Osteocyte (in vitro differentiated cells): ENCODE measurements around the gene CWC27. TPM values are rescaled to one million over a fixed set of nuclear protein-coding genes. Genes with fewer than 3 reads are reported as not detected.

Experiments used
- DNase-seq: peaks from one replicate; pipeline ENCODE4 v3.0.0; 2021; ENCODE audit warnings: mixed read lengths; ENCODE audit not compliant: unreplicated experiment; ENCODE audit errors: extremely low spot score
- H3K27ac Mint-ChIP-seq: one replicate; pipeline ENCODE4 v1.8.0; 2021; ENCODE audit warnings: mild to moderate bottlenecking, mixed read lengths; ENCODE audit not compliant: unreplicated experiment
- H3K27me3 Mint-ChIP-seq: one replicate; pipeline ENCODE4 v1.8.0; 2021; ENCODE audit warnings: mixed read lengths; ENCODE audit not compliant: unreplicated experiment
- H3K36me3 Mint-ChIP-seq: one replicate; pipeline ENCODE4 v1.8.0; 2021; ENCODE audit warnings: mixed read lengths; ENCODE audit not compliant: unreplicated experiment
- H3K4me1 Mint-ChIP-seq: one replicate; pipeline ENCODE4 v1.8.0; 2021; ENCODE audit warnings: mixed read lengths; ENCODE audit not compliant: unreplicated experiment
- H3K4me3 Mint-ChIP-seq: one replicate; pipeline ENCODE4 v1.8.0; 2021; ENCODE audit warnings: mild to moderate bottlenecking, moderate library complexity, mixed read lengths; ENCODE audit not compliant: unreplicated experiment
- H3K9me3 Mint-ChIP-seq: one replicate; pipeline ENCODE4 v1.8.0; 2021; ENCODE audit warnings: mixed read lengths; ENCODE audit not compliant: unreplicated experiment
- long read RNA-seq: library from polyadenylated mRNA; unstranded; transcript quantifications from one replicate; pipeline ENCODE4 v2.0.0, GENCODE V29; 2021
- total RNA-seq: library from RNA; stranded (reverse); gene quantifications from 2 replicates; pipeline ENCODE4 v1.2.1, GENCODE V29; 2021
- TF ChIP-seq, protein P1 (sequence below): fragments of 200-600 bp; sonication (generic); IDR thresholded peaks from 2 replicates; pipeline ENCODE4 v1.5.0; 2021; ENCODE audit warnings: antibody characterized with exemption, mild to moderate bottlenecking, moderate library complexity

Gene CWC27, protein sequence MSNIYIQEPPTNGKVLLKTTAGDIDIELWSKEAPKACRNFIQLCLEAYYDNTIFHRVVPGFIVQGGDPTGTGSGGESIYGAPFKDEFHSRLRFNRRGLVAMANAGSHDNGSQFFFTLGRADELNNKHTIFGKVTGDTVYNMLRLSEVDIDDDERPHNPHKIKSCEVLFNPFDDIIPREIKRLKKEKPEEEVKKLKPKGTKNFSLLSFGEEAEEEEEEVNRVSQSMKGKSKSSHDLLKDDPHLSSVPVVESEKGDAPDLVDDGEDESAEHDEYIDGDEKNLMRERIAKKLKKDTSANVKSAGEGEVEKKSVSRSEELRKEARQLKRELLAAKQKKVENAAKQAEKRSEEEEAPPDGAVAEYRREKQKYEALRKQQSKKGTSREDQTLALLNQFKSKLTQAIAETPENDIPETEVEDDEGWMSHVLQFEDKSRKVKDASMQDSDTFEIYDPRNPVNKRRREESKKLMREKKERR
- 20.6 and 24.7 TPM in 2 replicates for total RNA-seq
- long read RNA-seq, transcript CWC27-201 (14 exons, 2,078 nt) = major isoform, 10 of 75 reads
- long read RNA-seq, partial matches to known transcripts = 58 of 75 reads
- long read RNA-seq, other reads (novel, unspliced or antisense) = 5 of 75 reads

DNA sequence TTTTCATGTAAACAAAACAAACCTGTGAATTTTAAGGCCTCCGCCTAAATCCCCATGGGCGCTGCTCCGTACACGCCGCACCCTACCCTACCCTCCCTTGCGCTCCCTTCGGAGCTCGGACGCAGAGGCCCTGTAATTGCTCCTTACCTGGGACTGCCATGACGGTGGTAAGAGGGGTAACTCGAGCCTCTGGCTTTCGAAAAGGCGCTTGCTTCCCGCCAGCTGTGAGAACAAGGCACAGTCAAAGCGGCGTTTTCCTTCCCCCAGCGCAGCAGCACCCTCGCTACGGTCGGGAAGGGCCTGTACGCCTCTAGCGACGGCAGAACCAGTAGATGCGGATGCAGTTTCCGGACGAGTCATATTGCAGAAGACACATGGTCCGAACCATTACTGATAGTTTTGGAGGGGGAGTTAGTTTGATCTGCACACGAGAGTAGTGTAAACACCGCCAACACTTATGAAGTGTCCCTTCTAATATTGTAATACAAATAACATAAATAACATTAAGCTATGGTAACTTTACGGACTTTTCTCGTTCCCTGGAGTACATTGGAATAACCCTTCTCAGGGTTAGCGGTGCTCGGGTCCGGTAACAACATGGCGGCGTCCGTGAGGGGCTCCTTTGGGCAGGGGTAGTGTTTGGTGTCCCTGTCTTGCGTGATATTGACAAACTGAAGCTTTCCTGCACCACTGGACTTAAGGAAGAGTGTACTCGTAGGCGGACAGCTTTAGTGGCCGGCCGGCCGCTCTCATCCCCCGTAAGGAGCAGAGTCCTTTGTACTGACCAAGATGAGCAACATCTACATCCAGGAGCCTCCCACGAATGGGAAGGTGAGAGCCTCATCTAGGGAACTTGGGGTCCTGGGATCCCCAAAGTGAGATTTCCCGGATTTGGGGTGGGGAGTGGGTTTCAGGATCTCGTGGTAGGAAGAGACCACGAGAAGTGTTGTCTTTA lies at the start of gene CWC27, which contains the start of gene SREK1IP1:
Gene CWC27 (plus strand): TSS at position 573 of the 955 bp plus-strand sequence. CDS start 217 bp downstream, at position 790.
Gene SREK1IP1 (minus strand): TSS at position 334 of the 955 bp plus-strand sequence. CDS start 174 bp downstream, at position 160.
- Mint-ChIP-seq H3K4me3 (peak within 1 kb of the TSS; percentile 94), H3K4me1 (peaks cover 34% of the 10 kb centered on the region), H3K9me3 (no peaks in the 10 kb centered on the region), H3K27ac (peak within 1 kb of the TSS; percentile 98), H3K27me3 (no peaks in the 10 kb centered on the region), H3K36me3 (peaks cover 10% of the 10 kb centered on the region)
- TF ChIP-seq, protein P1, sequence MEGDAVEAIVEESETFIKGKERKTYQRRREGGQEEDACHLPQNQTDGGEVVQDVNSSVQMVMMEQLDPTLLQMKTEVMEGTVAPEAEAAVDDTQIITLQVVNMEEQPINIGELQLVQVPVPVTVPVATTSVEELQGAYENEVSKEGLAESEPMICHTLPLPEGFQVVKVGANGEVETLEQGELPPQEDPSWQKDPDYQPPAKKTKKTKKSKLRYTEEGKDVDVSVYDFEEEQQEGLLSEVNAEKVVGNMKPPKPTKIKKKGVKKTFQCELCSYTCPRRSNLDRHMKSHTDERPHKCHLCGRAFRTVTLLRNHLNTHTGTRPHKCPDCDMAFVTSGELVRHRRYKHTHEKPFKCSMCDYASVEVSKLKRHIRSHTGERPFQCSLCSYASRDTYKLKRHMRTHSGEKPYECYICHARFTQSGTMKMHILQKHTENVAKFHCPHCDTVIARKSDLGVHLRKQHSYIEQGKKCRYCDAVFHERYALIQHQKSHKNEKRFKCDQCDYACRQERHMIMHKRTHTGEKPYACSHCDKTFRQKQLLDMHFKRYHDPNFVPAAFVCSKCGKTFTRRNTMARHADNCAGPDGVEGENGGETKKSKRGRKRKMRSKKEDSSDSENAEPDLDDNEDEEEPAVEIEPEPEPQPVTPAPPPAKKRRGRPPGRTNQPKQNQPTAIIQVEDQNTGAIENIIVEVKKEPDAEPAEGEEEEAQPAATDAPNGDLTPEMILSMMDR = no peak
- peak; percentile 93 for DNase-seq

DNA sequence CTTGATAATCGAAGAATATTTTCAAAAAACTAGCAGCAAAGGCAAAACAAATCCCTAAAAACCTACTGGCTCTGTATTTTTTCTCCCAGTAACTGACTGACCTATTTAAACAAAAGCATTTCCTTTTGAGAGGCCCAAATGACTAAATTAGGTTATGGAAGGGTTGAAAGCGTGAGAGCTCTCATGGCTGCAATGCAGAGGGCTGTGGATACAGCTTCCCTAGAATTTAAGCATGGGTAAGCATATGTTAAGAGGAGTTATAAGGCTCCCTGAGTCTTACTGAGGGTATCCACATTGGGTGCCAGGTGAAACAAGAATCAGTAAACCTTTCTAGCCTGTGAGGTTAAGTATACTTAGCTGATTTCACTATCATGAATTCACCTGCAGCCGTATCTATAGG lies 46.1 kb upstream of the CWC27 start:
- H3K4me3 Mint-ChIP-seq = no peak overlapping the region
- H3K27ac Mint-ChIP-seq = no peak overlapping the region
- no peaks in the 10 kb centered on the region for H3K9me3 Mint-ChIP-seq
- peaks cover 34% of the 10 kb centered on the region for H3K36me3 Mint-ChIP-seq
- TF ChIP-seq, protein P1 = no peak
- no peaks in the 10 kb centered on the region for H3K4me1 Mint-ChIP-seq
- no peak for DNase-seq
- H3K27me3 Mint-ChIP-seq = no peaks in the 10 kb centered on the region

DNA sequence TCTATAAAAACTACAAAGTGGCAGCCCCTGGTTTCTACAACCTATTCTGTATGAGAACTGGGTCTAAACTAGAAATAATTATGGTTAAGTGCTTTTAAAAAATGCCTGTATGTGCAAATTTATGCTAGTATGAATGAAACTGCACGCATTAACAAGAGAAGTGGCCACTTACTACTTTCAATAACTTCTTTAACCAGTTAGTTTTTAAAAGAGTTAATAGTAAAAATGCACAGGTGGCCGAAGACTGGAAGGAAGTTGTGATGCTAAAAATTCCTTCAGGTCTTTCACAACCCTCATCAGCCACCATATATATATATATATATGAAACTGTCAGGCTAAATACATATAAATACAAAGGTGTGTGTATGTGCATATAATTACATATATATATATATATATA lies 41.6 kb upstream of the CWC27 start:
- Mint-ChIP-seq H3K4me1 (no peaks in the 10 kb centered on the region), H3K4me3 (no peak overlapping the region), H3K36me3 (peaks cover 43% of the 10 kb centered on the region), H3K9me3 (no peaks in the 10 kb centered on the region), H3K27me3 (no peaks in the 10 kb centered on the region), H3K27ac (no peak overlapping the region)
- no peak for DNase-seq
- TF ChIP-seq, protein P1 = no peak

DNA sequence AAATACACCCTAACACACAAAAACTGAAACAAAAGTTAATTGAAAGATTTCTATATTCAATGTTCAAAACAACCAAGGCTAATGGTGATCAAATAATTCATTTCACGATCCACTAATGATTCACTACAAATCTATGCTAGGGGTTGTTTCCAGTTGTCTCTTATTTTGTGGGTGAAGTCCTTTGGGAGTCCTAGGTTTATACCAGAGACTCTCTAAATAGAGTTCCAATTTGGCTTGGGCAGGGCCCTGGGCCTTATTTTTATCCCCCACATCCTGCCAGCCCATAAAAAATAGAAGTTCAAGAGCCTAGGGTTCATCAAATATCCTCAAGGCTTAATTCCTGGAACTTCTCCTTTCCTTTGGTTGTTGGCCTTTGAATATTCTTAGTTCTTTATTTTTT lies 26.3 kb upstream of the CWC27 start:
- H3K27ac Mint-ChIP-seq = no peak overlapping the region
- no peak overlapping the region for H3K4me3 Mint-ChIP-seq
- H3K4me1 Mint-ChIP-seq = no peaks in the 10 kb centered on the region

More for the DNA sequence above, 26.3 kb upstream of the CWC27 start:
- H3K36me3 Mint-ChIP-seq = peaks cover 22% of the 10 kb centered on the region
- H3K9me3 Mint-ChIP-seq = no peaks in the 10 kb centered on the region
- H3K27me3 Mint-ChIP-seq = no peaks in the 10 kb centered on the region
- TF ChIP-seq, protein P1 = no peak
- no peak for DNase-seq
